SK-N-SH treated with all-trans-retinoic acid at 6 μM for 48 hours (cell line): ENCODE data around the gene ITGBL1.

Experiments used
- ARNTL ChIP-seq: fragments of 450-650 bp; formaldehyde crosslinking; IDR thresholded peaks from 2 replicates; pipeline ENCODE4 v1.5.0; 2020; ENCODE audit warnings: low read depth, mild to moderate bottlenecking, moderate library complexity, borderline replicate concordance
- BACH2 ChIP-seq: fragments of 250-450 bp; sonication (Bioruptor Pico); IDR thresholded peaks from 2 replicates; pipeline ENCODE4 v1.9.0; 2021; ENCODE audit warnings: mild to moderate bottlenecking, borderline replicate concordance
- CSDC2 ChIP-seq: fragments of 250-450 bp; sonication (Bioruptor Pico); IDR thresholded peaks from 2 replicates; pipeline ENCODE4 v1.5.0; 2020; ENCODE audit warnings: mild to moderate bottlenecking, moderate library complexity
- ISL1 ChIP-seq: fragments of 250-450 bp; sonication (Bioruptor Pico); IDR thresholded peaks from 2 replicates; pipeline ENCODE4 v2.1.2; 2022; ENCODE audit warnings: mild to moderate bottlenecking, moderate library complexity
- OSR1 ChIP-seq: fragments of 250-450 bp; sonication (Bioruptor Pico); IDR thresholded peaks from 2 replicates; pipeline ENCODE4 v1.8.0; 2022; ENCODE audit warnings: moderate library complexity, mild to moderate bottlenecking, inconsistent platforms
- POU6F1 ChIP-seq: fragments of 250-450 bp; sonication (Bioruptor Pico); IDR thresholded peaks from 2 replicates; pipeline ENCODE4 v1.8.0; 2021; ENCODE audit warnings: low read depth, mild to moderate bottlenecking, moderate library complexity, borderline replicate concordance
- PPARA ChIP-seq: fragments of 250-450 bp; sonication (Bioruptor Pico); IDR thresholded peaks from 2 replicates; pipeline ENCODE4 v1.5.0; 2020; ENCODE audit warnings: mild to moderate bottlenecking, borderline replicate concordance
- TOX ChIP-seq: fragments of 250-450 bp; sonication (Bioruptor Pico); IDR thresholded peaks from 2 replicates; pipeline ENCODE4 v1.8.0; 2021; ENCODE audit warnings: mild to moderate bottlenecking, moderate library complexity, borderline replicate concordance
- ZNF8 ChIP-seq: fragments of 450-650 bp; formaldehyde crosslinking; IDR thresholded peaks from 2 replicates; pipeline ENCODE4 v1.5.0; 2020; ENCODE audit warnings: mild to moderate bottlenecking, moderate library complexity
- TF ChIP-seq, protein P1 (sequence below): fragments of 250-450 bp; sonication (Bioruptor Pico); IDR thresholded peaks from 2 replicates; pipeline ENCODE4 v1.5.1; 2020; ENCODE audit warnings: low read depth, mild to moderate bottlenecking, moderate library complexity
- TF ChIP-seq, protein P2 (sequence below): fragments of 250-450 bp; sonication (Bioruptor Pico); IDR thresholded peaks from 2 replicates; pipeline ENCODE4 v1.8.0; 2020; ENCODE audit warnings: mild to moderate bottlenecking, moderate library complexity, borderline replicate concordance

- TF ChIP-seq ISL1 (CRISPR knock-in tag): no peak
- no peak for TF ChIP-seq ARNTL (CRISPR knock-in tag)
- TF ChIP-seq, protein P1, sequence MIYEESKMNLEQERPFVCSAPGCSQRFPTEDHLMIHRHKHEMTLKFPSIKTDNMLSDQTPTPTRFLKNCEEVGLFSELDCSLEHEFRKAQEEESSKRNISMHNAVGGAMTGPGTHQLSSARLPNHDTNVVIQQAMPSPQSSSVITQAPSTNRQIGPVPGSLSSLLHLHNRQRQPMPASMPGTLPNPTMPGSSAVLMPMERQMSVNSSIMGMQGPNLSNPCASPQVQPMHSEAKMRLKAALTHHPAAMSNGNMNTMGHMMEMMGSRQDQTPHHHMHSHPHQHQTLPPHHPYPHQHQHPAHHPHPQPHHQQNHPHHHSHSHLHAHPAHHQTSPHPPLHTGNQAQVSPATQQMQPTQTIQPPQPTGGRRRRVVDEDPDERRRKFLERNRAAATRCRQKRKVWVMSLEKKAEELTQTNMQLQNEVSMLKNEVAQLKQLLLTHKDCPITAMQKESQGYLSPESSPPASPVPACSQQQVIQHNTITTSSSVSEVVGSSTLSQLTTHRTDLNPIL (CRISPR knock-in tag): no peak
- TF ChIP-seq PPARA (CRISPR knock-in tag): no peak
- no peak for TF ChIP-seq OSR1 (CRISPR knock-in tag)
- TF ChIP-seq ZNF8 (CRISPR knock-in tag): no peak
- no peak for TF ChIP-seq CSDC2 (CRISPR knock-in tag)
- no peak for TF ChIP-seq TOX
- TF ChIP-seq, protein P2, sequence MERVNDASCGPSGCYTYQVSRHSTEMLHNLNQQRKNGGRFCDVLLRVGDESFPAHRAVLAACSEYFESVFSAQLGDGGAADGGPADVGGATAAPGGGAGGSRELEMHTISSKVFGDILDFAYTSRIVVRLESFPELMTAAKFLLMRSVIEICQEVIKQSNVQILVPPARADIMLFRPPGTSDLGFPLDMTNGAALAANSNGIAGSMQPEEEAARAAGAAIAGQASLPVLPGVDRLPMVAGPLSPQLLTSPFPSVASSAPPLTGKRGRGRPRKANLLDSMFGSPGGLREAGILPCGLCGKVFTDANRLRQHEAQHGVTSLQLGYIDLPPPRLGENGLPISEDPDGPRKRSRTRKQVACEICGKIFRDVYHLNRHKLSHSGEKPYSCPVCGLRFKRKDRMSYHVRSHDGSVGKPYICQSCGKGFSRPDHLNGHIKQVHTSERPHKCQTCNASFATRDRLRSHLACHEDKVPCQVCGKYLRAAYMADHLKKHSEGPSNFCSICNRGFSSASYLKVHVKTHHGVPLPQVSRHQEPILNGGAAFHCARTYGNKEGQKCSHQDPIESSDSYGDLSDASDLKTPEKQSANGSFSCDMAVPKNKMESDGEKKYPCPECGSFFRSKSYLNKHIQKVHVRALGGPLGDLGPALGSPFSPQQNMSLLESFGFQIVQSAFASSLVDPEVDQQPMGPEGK (CRISPR knock-in tag): no peak
- no peak for TF ChIP-seq BACH2 (CRISPR knock-in tag)
- no peak for TF ChIP-seq POU6F1 (CRISPR knock-in tag)
Observed at GRCh38 chr13:101493541-101493940, 41.1 kb downstream of the ITGBL1 start.
